ENCODE data around the gene UBE2M.

The UBE2M gene

DNA sequence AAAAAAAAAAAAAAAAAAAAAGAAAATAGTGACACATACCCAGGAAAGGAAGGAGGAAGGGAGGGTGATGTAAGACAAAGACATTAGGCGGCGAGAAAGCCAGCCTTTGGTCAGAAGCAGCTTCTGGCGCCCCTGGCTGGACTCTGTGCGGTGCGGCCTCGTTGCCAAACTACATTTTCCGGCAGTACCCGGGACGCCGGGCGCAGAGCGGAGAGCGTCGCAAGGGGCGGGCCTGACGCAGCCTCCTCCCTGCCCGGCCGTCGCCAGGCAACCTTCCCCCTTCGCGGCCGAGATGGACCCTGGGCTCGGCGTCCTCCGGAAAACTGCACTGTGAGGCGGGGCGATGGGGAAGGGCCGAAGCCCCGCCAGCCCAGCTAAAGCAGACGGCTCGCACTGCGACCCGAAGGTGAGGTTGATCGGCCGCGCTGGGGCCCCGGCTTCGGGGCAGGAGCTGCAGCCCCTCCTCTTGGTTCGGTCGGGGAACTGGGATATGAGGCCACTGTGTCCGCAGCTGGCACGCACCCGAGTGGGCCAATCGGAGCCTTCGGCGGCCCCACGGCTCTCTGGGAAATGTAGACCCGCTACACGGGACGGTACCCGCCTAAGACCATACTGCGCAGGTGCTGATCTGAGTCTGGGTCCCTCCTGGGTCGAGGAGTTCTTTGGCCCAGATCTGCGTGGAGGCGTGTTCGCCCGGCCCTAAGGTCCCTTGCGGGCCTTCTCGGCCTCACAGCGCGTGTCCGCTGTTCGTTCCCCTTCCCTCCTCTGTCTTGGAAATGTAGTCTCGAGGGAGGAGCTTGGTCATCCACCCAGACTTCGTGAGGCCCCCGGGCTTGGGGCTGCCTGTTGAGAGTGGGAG lies 17.0 kb upstream of the UBE2M start:
- Histone ChIP-seq H3K4me1 (ENCODE audit: control extremely low read depth in 1 of 4, control insufficient read depth in 4 of 4, insufficient read depth in 4 of 4, low read length in 3 of 4) (peaks cover 8 to 32% (median 30%) of the 10 kb centered on the region in 4 experiments), H3K9me3 (ENCODE audit: control extremely low read depth in 1 of 5, control insufficient read depth in 4 of 5, insufficient read depth in 2 of 5, low read depth in 1 of 5, low read length in 4 of 5) (no peaks in the 10 kb centered on the region), H3K4me3 (ENCODE audit: control insufficient read depth in 1 of 7, extremely low read depth in 1 of 7, insufficient read depth in 4 of 7, low read depth in 2 of 7, low read length in 6 of 7) (peak overlapping the region; percentile 39 to 86 (median 74)), H3K27me3 (replicated peaks in 2 of 5; ENCODE audit: control insufficient read depth in 4 of 5, insufficient read depth in 5 of 5, low read length in 4 of 5) (no peaks in the 10 kb centered on the region), H3K27ac (ENCODE audit: insufficient read depth in 1 of 2, low read depth in 1 of 2, low read length in 2 of 2, poor library complexity in 1 of 2, severe bottlenecking in 2 of 2) (peak overlapping the region; percentile 94 to 95), H3K36me3 (ENCODE audit: control insufficient read depth in 4 of 4, insufficient read depth in 4 of 4, low read length in 3 of 4) (peaks cover 0 to 14% (median 11%) of the 10 kb centered on the region in 4 experiments)
- under 1% methylated on average over 61 of the region's 66 CpGs for WGBS (ENCODE audit: insufficient coverage)
- ChIA-PET POLR2A (interaction anchor here (0.9 to 1.9 kb wide), 5 partner anchors 13 to 55 kb away, joined by 3 to 11 read pairs (median 5); partner anchors contain the start of genes CHMP2A, TRIM28, UBE2M and ZBTB45), CTCF (interaction anchor here (0.6 to 8.4 kb wide), 7 partner anchors 14 to 62 kb away, joined by 3 to 139 read pairs (median 5); partner anchors contain the start of genes CHMP2A and ZBTB45)
- DNase-seq: peak; percentile 92 to 95 (median 94)

DNA sequence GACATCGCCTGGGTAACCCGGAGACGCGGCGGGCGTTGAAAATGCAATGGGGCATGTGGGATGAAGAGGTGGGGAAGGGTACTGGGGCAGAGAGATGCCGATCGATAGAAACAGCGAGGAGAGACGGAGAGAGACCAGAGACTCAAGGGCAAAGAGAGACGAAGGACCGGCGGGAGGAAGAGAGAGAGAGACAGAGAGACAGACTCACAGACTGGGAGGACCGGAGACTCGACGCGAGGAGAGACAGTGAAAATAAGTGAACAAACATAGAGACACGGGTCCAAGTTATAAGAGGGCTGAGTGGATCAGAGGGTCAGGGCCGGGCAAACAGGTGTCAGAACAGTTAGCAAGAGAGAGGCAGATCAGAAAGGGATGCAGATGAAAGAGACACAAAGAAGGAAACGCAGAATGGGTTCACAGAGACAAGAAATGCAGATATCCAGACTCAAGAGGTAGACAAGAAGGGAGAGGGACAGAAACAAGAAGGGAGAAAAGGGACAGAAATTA lies 15.3 kb upstream of the UBE2M start:
- POLR2A ChIA-PET: no interaction called here
- H3K36me3 ChIP-seq (ENCODE audit: control insufficient read depth in 4 of 4, insufficient read depth in 4 of 4, low read length in 3 of 4): peaks cover 0 to 29% (median 20%) of the 10 kb centered on the region in 4 experiments
- CTCF ChIA-PET: interaction anchor here (8.4 kb wide), 1 partner anchor 55 kb away, joined by 139 read pairs; the partner anchor contains the start of gene ZBTB45
- no peak for DNase-seq
- WGBS (ENCODE audit: insufficient coverage): 1% methylated on average over 20 of the region's 20 CpGs
- no peaks in the 10 kb centered on the region for H3K27me3 ChIP-seq (replicated peaks in 2 of 5; ENCODE audit: control insufficient read depth in 4 of 5, insufficient read depth in 5 of 5, low read length in 4 of 5)
- peaks cover 8 to 32% (median 30%) of the 10 kb centered on the region in 4 experiments for H3K4me1 ChIP-seq (ENCODE audit: control extremely low read depth in 1 of 4, control insufficient read depth in 4 of 4, insufficient read depth in 4 of 4, low read length in 3 of 4)
- H3K4me3 ChIP-seq (ENCODE audit: control insufficient read depth in 1 of 7, extremely low read depth in 1 of 7, insufficient read depth in 4 of 7, low read depth in 2 of 7, low read length in 6 of 7): peak overlapping the region; percentile 36 to 89 (median 81)
- no peaks in the 10 kb centered on the region for H3K9me3 ChIP-seq (ENCODE audit: control extremely low read depth in 1 of 5, control insufficient read depth in 4 of 5, insufficient read depth in 2 of 5, low read depth in 1 of 5, low read length in 4 of 5)
- peak overlapping the region; percentile 95 to 96 for H3K27ac ChIP-seq (ENCODE audit: insufficient read depth in 1 of 2, low read depth in 1 of 2, low read length in 2 of 2, poor library complexity in 1 of 2, severe bottlenecking in 2 of 2)

DNA sequence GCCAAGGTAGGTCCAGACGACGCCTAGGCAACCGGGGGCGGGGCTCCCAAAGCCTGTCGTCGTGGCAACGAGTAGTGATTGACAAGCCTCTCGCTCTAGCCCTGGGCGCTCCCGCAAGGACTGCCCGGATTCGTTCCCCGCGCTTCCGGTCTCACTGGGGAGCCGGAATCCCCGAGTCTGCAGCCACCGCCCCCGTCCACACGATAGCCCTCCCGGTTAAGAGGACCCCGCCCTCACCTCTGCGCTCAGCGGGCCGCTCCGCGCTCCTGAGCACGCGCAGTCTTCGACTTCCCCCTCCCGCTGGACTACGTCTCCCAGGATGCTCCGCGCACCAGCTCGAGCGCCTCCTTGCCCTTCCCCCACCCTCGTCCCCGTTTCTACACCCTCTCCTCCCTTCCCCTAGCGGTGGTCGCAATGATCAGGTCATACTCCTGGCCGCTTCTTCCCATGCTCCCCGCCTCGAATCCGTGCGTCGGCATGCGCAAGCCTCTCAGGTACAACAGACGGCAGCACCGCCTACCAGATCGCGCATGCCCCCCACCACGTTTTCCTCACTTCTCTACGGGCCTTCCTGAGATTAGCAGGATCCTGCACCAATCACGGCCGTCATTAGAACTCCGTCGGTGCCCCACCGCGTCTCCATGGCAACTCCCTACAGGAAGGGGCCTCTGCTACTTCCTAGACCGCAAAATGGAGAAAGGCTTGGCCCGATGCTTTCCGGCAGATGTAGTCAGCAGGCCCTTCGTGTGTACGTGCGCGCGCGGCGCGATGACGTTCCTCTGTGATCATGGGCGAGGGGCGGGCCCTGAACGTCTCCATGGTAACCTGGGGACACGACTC lies 14.6 kb upstream of the UBE2M start, which contains the start of gene MZF1:
Gene MZF1, minus strand, starts transcription at position 518 of the 840 bp plus-strand sequence. CDS start 1,946 bp downstream, outside the sequence.
- Histone ChIP-seq H3K27ac (ENCODE audit: insufficient read depth in 1 of 2, low read depth in 1 of 2, low read length in 2 of 2, poor library complexity in 1 of 2, severe bottlenecking in 2 of 2) (peak within 1 kb of the TSS; percentile 95 to 96), H3K36me3 (ENCODE audit: control insufficient read depth in 4 of 4, insufficient read depth in 4 of 4, low read length in 3 of 4) (peaks cover 0 to 34% (median 18%) of the 10 kb centered on the region in 4 experiments), H3K4me3 (ENCODE audit: control insufficient read depth in 1 of 7, extremely low read depth in 1 of 7, insufficient read depth in 4 of 7, low read depth in 2 of 7, low read length in 6 of 7) (peak within 1 kb of the TSS; percentile 63 to 89 (median 81)), H3K27me3 (replicated peaks in 2 of 5; ENCODE audit: control insufficient read depth in 4 of 5, insufficient read depth in 5 of 5, low read length in 4 of 5) (no peaks in the 10 kb centered on the region), H3K4me1 (ENCODE audit: control extremely low read depth in 1 of 4, control insufficient read depth in 4 of 4, insufficient read depth in 4 of 4, low read length in 3 of 4) (peaks cover 8 to 32% (median 30%) of the 10 kb centered on the region in 4 experiments), H3K9me3 (ENCODE audit: control extremely low read depth in 1 of 5, control insufficient read depth in 4 of 5, insufficient read depth in 2 of 5, low read depth in 1 of 5, low read length in 4 of 5) (no peaks in the 10 kb centered on the region)
- 0% methylated on average over 52 of the region's 75 CpGs for WGBS (ENCODE audit: insufficient coverage)
- peak; percentile 100 for DNase-seq
- CTCF ChIA-PET: interaction anchor here (1.0 kb wide), 1 partner anchor 53 kb away, joined by 3 read pairs; the partner anchor contains the start of gene ZBTB45
- POLR2A ChIA-PET: interaction anchor here (0.8 to 1.6 kb wide), 2 partner anchors 10 to 36 kb away, joined by 3 to 4 read pairs; no protein-coding TSS in a partner anchor

DNA sequence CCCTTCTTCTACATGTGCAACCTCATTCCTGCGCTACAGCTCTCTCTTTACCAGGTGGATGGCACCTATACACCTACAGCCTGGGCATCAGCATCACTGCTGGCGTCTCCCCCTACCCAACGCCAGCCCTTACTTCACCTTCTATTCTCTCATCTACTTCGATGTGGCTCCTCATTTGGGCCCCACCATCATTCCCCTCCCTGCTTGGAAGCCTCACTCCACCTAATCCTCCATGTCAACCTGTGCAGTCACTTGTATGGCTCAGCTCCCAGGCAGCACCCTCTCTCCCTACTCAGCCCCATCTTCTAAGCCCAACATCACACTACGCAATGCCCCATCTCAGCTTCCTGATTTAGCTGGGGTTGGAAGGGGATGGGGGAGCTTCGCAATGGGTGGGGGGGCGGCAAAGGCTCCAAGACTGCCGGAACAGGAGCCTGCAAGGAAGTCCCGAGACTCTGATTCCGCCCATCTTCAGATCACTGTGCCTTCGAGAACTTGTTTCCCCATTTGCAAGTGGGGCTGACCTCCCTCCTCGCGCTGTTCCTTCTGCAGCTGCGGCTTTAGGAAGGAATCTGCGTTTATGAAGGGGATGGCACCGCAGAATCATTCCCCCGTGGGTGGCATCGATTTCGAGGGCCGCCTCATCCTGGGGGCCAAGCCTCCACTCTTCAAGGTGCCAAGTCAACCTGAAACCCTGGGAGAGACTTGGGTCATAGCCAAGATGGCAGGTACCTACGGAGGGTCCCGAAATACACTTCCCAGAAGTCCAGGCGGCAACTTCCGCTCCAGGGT lies 13.8 kb upstream of the UBE2M start:
- Histone ChIP-seq H3K4me1 (ENCODE audit: control extremely low read depth in 1 of 4, control insufficient read depth in 4 of 4, insufficient read depth in 4 of 4, low read length in 3 of 4) (peaks cover 8 to 32% (median 30%) of the 10 kb centered on the region in 4 experiments), H3K9me3 (ENCODE audit: control extremely low read depth in 1 of 5, control insufficient read depth in 4 of 5, insufficient read depth in 2 of 5, low read depth in 1 of 5, low read length in 4 of 5) (no peaks in the 10 kb centered on the region), H3K27ac (ENCODE audit: insufficient read depth in 1 of 2, low read depth in 1 of 2, low read length in 2 of 2, poor library complexity in 1 of 2, severe bottlenecking in 2 of 2) (peak overlapping the region; percentile 95 to 96), H3K27me3 (replicated peaks in 2 of 5; ENCODE audit: control insufficient read depth in 4 of 5, insufficient read depth in 5 of 5, low read length in 4 of 5) (no peaks in the 10 kb centered on the region), H3K36me3 (ENCODE audit: control insufficient read depth in 4 of 4, insufficient read depth in 4 of 4, low read length in 3 of 4) (peaks cover 2 to 35% (median 19%) of the 10 kb centered on the region in 4 experiments), H3K4me3 (ENCODE audit: control insufficient read depth in 1 of 7, extremely low read depth in 1 of 7, insufficient read depth in 4 of 7, low read depth in 2 of 7, low read length in 6 of 7) (peak overlapping the region; percentile 63 to 89 (median 81))
- ChIA-PET POLR2A (interaction anchor here (0.6 to 1.6 kb wide), 3 partner anchors 10 to 35 kb away, joined by 3 to 4 read pairs (median 3); partner anchors contain the start of gene UBE2M), CTCF (interaction anchor here (0.8 to 3.2 kb wide), 3 partner anchors 15 to 52 kb away, joined by 3 to 13 read pairs (median 3); partner anchors contain the start of gene ZBTB45)
- no peak for DNase-seq
- 41% methylated on average over 23 of the region's 24 CpGs for WGBS (ENCODE audit: insufficient coverage)

DNA sequence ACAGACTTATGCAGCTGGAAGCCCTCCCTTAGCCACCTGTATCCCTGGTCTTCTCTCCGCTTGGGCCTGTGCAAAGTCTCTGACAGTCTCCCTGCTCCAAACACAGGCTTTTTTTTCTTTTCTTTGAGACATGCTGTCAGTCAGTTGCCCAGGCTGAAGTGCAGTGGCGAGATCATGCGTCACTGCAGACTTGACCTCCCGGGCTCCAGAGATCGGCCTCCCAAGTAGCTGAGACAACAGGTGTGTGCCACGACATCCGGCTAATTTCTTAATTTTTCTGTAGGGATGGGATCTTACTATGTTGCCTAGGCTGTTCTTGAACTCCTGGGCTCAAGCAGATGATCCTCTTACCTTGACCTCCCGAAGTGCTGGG lies 13.2 kb upstream of the UBE2M start:
- DNase-seq: no peak
- Histone ChIP-seq H3K4me1 (ENCODE audit: control extremely low read depth in 1 of 4, control insufficient read depth in 4 of 4, insufficient read depth in 4 of 4, low read length in 3 of 4) (peaks cover 8 to 32% (median 30%) of the 10 kb centered on the region in 4 experiments), H3K36me3 (ENCODE audit: control insufficient read depth in 4 of 4, insufficient read depth in 4 of 4, low read length in 3 of 4) (peaks cover 2 to 39% (median 21%) of the 10 kb centered on the region in 4 experiments), H3K4me3 (ENCODE audit: control insufficient read depth in 1 of 7, extremely low read depth in 1 of 7, insufficient read depth in 4 of 7, low read depth in 2 of 7, low read length in 6 of 7) (peak overlapping the region in 1 of 7 experiments; percentile 81), H3K27ac (ENCODE audit: insufficient read depth in 1 of 2, low read depth in 1 of 2, low read length in 2 of 2, poor library complexity in 1 of 2, severe bottlenecking in 2 of 2) (no peak overlapping the region), H3K27me3 (replicated peaks in 2 of 5; ENCODE audit: control insufficient read depth in 4 of 5, insufficient read depth in 5 of 5, low read length in 4 of 5) (no peaks in the 10 kb centered on the region), H3K9me3 (ENCODE audit: control extremely low read depth in 1 of 5, control insufficient read depth in 4 of 5, insufficient read depth in 2 of 5, low read depth in 1 of 5, low read length in 4 of 5) (no peaks in the 10 kb centered on the region)
- POLR2A ChIA-PET: interaction anchor here (0.6 to 1.6 kb wide), 2 partner anchors 9 to 13 kb away, joined by 3 to 4 read pairs; partner anchors contain the start of gene UBE2M
- 100% methylated on average over 5 of the region's 8 CpGs for WGBS (ENCODE audit: insufficient coverage)
- CTCF ChIA-PET: interaction anchor here (0.8 to 3.2 kb wide), 3 partner anchors 10 to 51 kb away, joined by 3 to 13 read pairs (median 5); partner anchors contain the start of gene ZBTB45

Measured in common myeloid progenitor, CD34-positive (primary cell).